NB4 (cell line): ENCODE data around the gene ZNF408.

Experiments used
- CTCF ChIP-seq: IDR thresholded peaks from one replicate; pipeline ENCODE4 v1.5.1; 2012; ENCODE audit warnings: low read depth, low read length
- MAX ChIP-seq: IDR thresholded peaks from 2 replicates; pipeline ENCODE4 v1.6.1; 2011; ENCODE audit warnings: low read depth, low read length
- POLR2A ChIP-seq: IDR thresholded peaks from 2 replicates; pipeline ENCODE4 v1.6.1; 2011; ENCODE audit warnings: mild to moderate bottlenecking; ENCODE audit not compliant: insufficient read length; ENCODE audit errors: extremely low read depth

- TF ChIP-seq CTCF (no peak), POLR2A (no peak), MAX (no peak)
These were observed 30.7 kb downstream of the ZNF408 start for GRCh38 chr11:46731545-46731944.
